PFSK-1 (cell line): ENCODE data around the gene CFAP251.

ENCODE experiments used
- FOXP2 ChIP-seq: optimal IDR thresholded peaks from 2 replicates; pipeline ENCODE3; 2011; ENCODE audit warnings: borderline replicate concordance, control low read depth, inconsistent platforms; ENCODE audit not compliant: insufficient read depth; ENCODE audit errors: extremely low read length, extremely low read depth
- POLR2AphosphoS5 ChIP-seq: IDR thresholded peaks from 2 replicates; pipeline ENCODE4 v1.6.1; 2012; ENCODE audit warnings: low read depth, mild to moderate bottlenecking, control low read depth, low read length, moderate library complexity
- REST ChIP-seq, 2 experiments: IDR thresholded peaks; 2 replicates each; pipeline versions ENCODE4 v1.6.1 to v1.8.0; 2011 to 2012; ENCODE audit warnings: low read depth in 2 of 2, low read length in 2 of 2, control low read depth in 1 of 2, inconsistent platforms in 1 of 2, mild to moderate bottlenecking in 1 of 2, moderate library complexity in 1 of 2; ENCODE audit not compliant: insufficient read depth in 1 of 2
- SIN3A ChIP-seq: IDR thresholded peaks from 2 replicates; pipeline ENCODE4 v1.6.1; 2012; ENCODE audit warnings: mild to moderate bottlenecking, low read length, moderate library complexity, borderline replicate concordance; ENCODE audit not compliant: insufficient read depth
- TAF1 ChIP-seq: IDR thresholded peaks from 2 replicates; pipeline ENCODE4 v1.6.1; 2012; ENCODE audit warnings: low read length, control low read depth, borderline replicate concordance; ENCODE audit not compliant: insufficient read depth

CFAP251 gene

DNA sequence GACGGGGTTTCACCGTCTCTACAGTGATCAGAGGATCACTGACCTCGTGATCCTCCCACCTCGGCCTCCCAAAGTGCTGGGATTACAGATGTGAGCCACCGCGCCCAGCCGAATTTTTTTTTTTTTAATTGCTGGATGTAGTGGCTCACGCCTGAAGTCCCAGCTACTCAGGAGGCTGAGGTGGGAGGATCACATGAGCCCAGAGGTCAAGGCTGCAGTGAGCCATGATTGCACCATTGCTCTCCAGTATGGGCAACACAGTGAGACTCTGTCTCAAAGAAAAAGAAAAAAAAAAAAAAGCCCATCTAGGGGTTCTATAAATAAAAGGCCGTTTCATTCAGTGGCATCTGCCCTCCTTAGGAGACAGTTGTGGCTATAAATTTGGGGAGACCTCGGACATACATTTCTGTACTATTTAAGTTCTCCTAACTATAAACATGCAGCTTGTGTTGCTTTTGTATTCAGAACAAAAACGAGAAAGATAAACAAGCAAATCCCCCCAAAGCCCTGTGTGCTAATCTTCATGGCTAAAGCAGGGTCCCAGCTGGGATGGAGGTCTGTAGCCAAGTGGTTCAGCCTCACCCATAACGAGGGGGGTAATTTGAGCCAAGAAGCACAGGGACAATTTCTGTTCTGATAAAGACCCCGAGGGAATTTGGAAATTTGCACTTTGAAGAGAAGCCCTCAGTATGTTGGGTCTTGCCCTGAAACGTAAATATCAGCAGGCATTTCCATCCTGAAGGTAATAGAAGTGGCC lies 68.3 kb downstream of the CFAP251 start:
- TF ChIP-seq SIN3A (no peak), FOXP2 (no peak), REST (IDR thresholded peaks at IDR 0.05; ENCODE audit: insufficient read depth in 1 of 2, low read depth in 2 of 2, low read length in 2 of 2) (no peak), POLR2AphosphoS5 (no peak), TAF1 (no peak)

DNA sequence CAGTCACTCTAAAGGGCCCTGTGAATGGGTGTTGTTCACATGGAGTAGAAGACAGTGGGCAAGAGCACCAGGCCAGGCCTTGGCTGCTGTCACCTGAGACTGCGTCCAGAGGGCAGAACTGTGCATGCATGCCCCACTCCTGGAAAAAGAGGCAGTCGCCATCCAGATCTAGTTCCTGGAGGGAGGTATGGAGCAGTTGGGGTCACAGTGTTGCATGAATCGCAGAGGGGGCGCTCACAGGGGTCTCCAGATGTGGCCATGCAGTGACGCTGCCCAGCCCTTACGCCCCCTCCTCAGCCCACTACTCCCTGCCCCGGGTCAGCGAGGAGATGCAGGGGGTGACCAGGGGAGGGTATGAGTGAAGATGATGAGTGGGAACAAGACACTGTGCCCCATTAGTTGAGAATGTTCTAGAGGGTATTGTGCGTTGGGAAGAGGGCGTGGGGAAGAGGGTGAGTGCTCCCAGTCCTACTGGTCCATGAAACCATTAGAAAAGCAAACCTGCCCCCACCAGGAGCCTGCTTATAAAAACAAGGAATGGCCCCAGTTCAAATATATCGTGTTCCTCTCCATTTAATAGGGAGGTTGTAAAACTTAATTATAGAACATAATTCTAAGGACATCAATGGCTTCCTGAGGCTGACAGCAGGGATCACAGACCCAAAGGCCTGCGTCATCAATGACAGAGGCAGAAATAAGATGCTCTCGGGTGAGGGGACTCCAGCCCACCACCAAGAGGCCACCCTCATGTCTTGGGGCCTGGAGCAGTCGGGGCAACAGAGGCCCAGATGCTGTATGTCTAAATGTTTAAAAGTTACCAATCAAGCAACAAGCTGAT lies 71.1 kb downstream of the CFAP251 start:
- TF ChIP-seq FOXP2 (no peak), SIN3A (no peak), POLR2AphosphoS5 (no peak), REST (IDR thresholded peaks at IDR 0.05; ENCODE audit: insufficient read depth in 1 of 2, low read depth in 2 of 2, low read length in 2 of 2) (no peak), TAF1 (no peak)

- TF ChIP-seq SIN3A: no peak
- no peak for TF ChIP-seq FOXP2
- TF ChIP-seq TAF1: no peak
- no peak for TF ChIP-seq POLR2AphosphoS5
- TF ChIP-seq REST (IDR thresholded peaks at IDR 0.05; ENCODE audit: insufficient read depth in 1 of 2, low read depth in 2 of 2, low read length in 2 of 2): no peak
These were observed 71.8 kb downstream of the CFAP251 start for GRCh38 chr12:121990114-121990647.

DNA sequence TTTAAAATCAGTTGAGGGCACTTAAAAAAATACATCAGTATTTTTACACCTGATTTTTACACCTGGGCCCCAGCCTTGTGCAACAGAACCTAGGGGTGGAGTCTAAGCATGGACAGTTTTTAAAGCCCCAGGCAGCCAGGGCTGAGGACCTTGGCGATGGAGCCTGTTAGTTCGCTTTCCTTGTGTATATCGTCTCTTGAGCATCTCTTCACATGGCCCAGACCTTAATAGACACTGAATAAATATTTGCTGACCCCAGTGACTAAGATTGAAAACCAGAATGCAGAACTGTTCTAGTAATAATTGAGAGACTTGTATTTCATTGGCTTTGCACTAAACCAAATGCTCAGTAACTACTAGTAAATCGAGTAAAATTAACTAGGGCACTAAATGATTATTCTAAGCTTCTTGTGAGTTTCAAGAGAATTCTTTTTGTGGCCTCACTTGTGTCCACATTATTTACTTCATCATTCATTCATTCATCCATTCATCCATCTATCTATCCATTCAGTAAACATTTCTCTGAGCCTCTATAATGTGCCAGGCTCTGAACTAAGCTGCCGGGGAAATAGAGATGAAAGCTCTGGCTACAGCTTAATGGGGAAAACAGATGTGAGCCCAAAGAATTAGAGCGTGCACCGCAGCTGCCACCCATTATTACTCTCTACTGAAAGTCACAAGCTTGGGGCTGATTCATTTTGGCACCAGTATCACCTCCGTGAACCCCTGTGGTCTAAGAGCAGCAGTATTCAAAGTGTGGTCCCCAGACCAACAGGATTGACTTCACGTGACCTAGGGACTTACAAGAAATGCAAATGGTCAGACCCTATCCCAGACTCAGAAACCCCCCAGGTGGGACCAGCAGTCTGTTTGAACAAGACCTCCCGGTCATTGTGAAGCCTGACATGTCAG lies 72.6 kb downstream of the CFAP251 start:
- TF ChIP-seq TAF1 (no peak), POLR2AphosphoS5 (no peak), SIN3A (no peak), FOXP2 (no peak), REST (IDR thresholded peaks at IDR 0.05; ENCODE audit: insufficient read depth in 1 of 2, low read depth in 2 of 2, low read length in 2 of 2) (no peak)
